8988T (cell line): ENCODE data around the gene ELP5.
A peak's percentile ranks its signal among the peaks of the same experiment; 100 is the strongest.

Experiments
- DNase-seq: peaks from one replicate; pipeline ENCODE4 v3.0.0; 2011

The ELP5 gene

DNA sequence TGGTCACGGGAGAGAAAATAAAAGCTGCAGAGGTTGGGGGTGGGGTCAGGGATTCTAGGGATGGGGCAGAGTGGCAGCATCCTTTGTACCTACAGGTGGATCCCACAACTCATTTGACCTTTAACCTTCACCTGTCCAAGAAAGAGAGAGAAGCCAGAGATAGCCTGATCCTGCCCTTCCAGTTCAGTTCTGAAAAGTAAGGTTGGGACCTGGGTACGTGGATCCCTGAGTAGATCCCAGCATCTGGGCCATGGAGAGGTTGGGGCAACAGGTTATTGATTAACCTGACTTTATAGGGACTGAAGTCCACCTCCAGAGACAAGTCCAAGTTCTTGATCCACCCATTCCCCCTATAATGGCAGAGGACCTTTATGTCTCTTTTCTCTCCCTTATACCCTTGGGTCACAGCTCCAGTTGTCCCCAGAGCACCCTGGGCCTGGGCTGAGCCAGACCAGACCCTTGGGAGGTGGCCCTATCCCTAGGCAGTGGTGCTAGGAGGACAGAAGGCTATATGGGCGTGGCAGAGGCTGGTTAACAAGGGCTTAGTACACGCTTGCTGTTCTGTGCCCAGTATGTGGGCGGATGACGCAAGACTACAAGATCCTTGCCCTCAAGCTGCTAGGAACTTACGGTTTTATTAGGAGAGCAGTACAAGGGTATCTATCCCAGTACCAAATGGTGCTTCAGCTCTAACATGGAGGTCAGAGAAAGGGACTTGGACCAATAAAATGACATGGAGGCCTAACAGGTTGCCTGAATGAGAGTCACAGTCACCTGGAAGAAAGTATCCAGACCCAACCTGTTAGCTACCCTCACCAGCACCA, 6.9 kb downstream of the ELP5 start:
- DNase-seq, result no peak

DNA sequence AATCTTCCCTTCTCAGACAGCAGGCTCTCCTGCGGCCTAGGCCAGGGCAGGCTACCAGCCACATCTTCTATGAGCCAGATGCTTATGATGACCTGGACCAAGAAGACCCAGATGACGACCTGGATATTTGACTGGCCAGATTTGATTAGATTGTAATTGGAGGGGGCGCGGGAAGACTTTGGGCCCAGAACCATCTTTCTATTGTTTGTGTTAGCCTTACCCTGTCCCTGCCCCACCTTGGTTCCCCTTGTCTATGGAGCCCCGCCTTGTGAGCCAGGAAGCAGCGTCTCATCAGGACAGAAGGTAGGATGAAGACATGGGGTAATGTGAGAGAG, 7.5 kb downstream of the ELP5 start:
- no peak for DNase-seq

DNA sequence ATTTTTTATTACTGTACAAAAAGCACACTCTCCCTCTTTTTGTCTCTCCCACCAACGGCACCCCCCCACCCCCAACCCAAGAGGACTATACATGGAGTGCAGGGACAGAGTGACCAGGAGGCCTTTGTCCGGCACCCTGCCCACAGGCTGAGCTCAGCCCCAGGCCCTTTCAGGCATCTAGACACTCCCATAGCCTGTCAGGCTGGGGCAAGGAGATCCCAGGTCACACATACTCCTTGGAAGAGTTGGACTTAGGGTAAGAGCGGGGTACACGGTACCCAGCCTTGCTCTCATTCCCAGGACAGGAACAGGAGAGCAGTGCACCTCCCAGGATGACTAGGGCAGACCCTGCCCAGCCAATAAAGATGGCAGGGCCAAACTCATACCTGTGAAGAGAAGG, 8.1 kb downstream of the ELP5 start:
- DNase-seq, result no peak

DNA sequence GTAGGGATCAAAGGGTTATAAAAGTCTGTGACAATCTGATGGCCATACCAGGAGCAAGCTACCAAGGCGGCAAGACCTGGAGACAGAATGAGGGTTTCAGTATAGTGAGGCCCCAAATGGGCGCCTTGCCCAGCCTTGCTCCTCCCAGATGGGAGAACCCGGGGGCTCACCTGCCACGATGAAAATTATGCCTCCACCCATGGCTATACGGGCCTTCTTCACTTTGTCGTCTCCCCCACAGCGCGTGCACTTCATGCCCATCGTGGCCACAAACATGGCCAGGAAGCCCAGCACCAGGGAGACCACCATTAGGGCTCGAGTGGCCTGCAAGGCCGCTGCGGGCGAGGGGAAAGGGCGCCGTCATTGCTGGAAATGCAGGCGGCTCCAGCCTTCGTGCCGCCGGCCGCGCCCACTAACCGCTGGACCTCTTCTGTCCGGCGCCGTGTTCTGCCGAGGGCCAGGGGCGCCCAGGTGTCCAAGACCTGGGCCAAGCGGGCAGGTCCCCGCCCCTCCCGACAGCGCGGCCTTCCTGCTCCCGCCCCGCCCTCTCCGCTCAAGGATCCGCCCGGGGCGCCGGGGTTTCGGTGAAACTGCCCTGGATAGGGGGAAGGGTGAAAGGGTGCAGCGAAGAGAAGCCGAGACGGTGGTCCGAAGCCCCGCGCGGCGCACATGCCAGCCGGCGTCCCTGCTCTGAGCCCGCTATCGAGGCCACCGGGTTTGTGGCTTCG, 8.8 kb downstream of the ELP5 start:
- DNase-seq, result no peak

DNA sequence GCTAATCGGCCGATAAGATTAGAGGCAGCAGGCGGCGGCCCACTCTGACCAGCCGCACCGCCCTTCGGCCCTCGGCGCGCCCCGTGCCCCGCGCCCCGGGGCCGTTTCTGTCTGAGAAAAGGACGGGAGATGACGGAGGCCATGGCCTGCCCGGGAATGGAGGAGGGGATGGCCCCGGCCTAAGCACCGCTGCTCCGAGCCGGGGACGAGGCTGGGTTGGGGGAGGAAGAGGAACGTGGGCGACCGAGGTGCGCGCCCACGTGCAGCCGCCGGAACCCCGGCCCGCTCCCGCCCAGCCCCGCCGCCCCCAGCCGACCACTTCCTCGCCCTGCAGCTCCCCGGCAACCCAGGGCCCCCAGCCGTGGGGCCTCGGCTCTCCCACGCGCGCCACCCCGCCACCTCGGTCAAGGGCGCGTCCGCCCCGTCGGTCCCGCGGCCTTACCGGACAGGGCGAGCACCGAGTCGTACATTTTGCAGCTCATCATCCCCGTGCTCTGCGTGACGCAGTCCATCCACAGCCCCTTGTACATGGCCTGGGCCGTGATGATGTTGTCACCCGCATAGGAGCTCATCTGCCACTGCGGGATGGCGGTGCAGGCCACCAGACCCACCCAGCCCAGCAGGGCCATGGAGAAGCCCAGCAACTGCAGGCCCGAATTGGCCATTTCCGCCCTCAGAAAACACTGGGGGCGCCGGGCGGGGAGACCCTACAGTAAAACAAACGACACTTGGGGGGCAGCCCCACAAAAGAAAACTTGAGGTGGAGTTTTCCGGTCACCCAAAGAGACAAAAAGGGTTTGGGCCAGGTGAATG, 9.6 kb downstream of the ELP5 start:
- no peak for DNase-seq

DNA sequence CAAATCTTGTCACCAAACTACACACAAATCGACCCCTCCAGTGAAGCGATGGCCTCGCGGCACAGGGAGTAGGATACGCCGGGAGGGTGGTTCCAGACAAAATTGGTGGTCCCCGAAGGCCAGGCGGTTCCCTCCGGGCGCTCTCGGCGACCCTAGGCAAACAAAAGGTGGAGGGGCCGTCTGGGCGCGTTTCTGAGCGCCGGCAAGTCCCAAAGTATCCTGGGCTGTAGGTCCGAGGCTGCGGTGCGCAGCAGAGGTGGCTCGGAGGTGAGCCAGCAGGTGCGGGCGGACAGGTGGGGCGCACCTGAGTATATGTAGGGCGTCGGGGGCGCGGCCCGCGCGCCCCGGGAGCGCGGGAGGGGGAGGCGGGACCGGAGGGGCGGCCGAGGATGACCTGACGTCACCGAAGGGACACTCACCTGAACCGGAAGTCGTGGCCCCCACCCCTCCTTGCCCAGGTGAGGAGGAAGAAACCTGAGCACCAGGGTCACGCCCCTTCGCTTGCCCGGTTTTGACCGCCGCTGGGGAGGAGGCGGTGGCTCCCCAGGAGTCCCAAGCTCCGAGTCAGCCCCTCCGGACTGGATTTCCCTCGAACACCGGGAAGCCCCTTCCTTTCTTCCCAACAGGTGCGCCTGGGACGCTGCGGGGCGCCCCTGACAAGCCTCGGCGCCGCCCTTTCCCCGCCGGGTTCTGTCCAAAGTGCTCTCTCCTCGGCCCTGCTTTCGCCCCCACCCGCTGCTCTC, 10.3 kb downstream of the ELP5 start, which contains the start of gene CLDN7:
CLDN7 (minus strand) TSS at position 287 of the 743 bp plus-strand sequence. CDS start 435 bp downstream, outside the sequence.
- no peak for DNase-seq

DNA sequence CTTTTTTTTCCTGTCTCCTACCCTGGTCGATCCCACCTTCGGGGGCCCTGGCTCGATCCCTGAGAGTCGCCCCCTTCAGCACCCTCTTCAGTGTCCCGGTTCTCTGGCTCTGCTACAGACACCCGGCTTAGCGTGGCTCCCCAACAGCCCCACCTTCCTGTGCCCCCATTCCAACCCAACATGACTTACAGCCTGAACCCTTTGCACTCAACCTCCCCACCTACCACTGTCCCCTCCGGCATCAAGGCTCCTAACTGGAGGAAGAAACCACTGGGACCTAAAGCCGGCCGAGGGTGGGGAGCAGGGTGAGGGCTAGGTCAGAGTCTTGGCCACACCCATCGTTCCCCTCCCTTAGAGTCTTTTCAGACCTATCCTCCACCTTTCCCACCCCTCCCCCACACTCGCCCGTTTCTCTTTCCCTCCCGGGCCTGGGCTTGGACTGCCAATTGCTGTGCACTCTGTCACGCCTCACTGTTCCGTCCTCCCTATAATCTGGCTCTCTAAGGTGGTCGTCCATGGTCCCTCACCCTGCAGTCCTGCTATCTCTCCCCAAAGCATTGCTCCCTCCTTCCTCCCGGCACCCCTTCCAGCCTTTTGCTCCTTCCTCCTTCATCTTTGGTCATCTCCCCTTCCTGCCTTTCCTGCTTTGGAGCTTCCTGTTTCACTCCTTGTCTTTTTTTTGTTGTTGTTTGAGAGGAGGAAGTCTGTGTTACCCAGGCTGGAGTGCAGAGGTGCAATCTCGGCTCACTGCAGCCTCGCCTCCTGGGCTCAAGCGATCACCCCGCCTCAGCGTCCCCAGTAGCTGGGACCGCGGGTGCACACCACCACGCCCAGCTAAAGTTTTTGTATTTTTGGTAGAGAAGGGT, 11.2 kb downstream of the ELP5 start:
- no peak for DNase-seq

DNA sequence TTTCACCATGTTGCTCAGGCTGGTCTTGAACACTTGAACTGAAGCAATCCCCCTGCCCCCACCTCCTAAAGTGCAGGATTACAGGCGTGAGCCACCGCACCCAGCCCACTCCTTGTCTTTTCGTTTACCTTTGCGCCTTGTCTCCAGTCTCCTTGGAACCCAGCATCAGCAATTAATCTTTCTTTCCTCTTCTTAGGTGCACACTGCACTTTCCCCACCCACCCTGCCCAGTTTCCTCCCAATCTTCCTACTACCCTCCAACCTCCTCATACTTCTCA, 11.7 kb downstream of the ELP5 start:
- DNase-seq, result no peak

DNA sequence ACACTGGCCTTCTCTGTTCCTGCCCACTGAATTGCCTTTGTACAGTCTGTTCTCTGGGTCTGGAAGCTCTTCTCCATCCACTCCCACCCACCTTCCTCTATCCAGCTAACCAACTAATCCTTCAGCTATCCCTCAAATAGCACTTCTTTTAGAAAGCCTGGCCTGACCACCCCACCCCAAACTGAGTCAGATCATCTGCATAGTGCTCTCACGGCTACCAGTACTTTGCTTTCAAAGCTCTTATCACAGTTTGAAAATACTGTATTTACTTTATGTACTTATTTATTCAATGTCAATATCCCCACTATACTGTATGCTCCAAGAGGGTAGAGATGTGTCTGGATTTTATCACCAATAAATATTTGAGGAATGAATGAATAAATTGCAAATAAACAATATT, 14.8 kb downstream of the ELP5 start:
- no peak for DNase-seq

DNA sequence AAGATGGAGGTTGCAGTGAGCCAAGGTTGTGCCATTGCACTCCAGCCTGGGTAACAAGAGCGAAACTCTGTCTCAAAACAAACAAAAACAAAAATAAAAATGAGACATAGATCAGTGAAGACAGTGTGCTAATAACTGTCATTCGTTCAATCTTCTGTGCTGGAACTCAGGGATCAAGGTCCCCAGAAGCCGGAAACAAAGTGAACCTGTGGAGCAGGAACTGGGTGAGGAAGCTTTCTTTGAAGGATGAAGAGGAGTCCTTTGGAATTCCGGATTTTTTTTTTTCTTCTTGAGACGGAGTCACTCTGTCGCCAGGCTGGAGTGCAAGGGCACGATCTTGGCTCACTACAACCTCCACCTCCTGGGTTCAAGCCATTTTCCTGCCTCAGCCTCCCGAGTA, 27.4 kb downstream of the ELP5 start:
- DNase-seq, result no peak

DNA sequence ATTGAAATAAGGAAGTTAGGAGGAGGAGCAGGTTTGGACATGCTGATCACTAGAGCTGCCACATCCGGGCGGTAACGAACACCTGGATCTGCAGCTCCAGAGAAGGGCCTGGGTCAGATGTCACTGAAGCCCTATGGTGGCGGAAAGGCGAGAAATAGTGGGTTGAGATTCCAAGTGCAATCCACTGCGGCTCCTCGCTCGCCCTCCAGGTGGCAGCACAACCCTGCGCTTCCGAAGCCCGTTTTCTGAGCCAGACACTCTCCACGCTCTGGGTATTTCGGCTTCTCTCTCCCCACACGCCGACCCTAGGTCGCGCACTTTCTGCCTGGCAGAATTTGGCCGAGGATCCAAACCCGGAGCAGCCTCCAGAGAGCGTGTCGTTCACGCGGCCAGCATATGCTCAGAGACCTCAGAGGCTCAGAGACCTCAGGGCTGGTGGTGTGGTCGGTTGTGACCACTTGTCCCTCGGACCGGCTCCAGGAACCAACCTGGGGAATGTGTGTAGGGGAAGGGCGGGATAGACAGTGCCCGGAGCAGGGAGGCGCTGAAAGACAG, 28.6 kb downstream of the ELP5 start:
- DNase-seq, result no peak

DNA sequence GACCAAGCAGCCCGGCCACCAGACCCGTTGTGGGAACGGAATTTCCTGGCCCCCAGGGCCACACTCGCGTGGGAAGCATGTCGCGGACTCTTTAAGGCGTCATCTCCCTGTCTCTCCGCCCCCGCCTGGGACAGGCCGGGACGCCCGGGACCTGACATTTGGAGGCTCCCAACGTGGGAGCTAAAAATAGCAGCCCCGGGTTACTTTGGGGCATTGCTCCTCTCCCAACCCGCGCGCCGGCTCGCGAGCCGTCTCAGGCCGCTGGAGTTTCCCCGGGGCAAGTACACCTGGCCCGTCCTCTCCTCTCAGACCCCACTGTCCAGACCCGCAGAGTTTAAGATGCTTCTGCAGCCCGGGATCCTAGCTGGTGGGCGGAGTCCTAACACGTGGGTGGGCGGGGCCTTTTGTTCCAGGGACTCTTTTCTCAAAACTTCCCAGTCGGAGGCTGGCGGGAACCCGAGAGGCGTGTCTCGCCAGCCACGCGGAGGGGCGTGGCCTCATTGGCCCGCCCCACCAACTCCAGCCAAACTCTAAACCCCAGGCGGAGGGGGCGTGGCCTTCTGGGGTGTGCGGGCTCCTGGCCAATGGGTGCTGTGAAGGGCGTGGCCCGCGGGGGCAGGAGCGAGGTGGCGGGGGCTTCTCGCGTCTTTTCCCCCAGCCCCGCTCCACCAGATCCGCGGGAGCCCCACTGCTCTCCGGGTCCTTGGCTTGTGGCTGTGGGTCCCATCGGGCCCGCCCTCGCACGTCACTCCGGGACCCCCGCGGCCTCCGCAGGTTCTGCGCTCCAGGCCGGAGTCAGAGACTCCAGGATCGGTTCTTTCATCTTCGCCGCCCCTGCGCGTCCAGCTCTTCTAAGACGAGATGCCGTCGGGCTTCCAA, 29.3 kb downstream of the ELP5 start, which contains the start of gene SLC2A4:
SLC2A4 (plus strand) TSS at position 645 of the 879 bp plus-strand sequence; CDS start at position 862, 217 bp downstream.
- peak; percentile 91 for DNase-seq

DNA sequence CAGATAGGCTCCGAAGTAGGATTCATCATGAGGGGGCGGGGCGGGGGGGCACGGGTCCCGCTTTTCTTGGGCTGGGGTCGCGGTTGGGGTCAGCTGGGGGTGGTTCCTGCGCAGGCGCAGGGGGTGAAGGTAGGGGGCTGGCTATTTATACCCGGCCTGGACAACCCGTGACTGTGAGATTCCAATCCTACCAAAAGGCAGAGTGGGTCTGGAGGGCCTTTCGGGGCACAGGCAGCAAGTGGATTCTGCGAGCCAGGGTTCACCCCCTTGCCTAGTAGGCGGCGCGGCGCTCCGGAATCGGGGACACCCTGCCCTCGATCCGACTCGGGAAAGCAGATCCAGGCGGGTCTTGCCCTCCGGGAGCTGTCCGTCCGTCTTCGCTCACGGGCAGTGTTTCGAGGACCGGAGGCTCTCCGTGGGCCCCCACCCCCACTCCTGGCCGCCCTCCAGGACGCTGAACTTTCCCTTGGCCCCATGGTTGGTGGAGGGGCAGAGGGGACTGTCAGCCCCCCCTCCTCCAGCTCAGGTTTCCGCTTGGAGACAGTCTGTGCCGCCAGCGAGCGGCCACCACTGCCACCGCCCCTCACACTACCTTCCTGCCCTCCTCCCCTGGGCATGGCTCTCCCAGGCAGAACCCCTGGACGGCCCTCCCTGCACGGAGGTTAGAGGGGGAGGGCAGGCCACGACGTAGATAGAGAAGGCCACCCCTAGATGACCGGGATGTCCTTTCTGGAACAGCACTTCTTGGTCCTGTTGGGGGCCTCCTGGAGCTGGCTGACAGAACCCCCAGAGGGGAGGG, 30.1 kb downstream of the ELP5 start:
- DNase-seq, result peak; percentile 6

DNA sequence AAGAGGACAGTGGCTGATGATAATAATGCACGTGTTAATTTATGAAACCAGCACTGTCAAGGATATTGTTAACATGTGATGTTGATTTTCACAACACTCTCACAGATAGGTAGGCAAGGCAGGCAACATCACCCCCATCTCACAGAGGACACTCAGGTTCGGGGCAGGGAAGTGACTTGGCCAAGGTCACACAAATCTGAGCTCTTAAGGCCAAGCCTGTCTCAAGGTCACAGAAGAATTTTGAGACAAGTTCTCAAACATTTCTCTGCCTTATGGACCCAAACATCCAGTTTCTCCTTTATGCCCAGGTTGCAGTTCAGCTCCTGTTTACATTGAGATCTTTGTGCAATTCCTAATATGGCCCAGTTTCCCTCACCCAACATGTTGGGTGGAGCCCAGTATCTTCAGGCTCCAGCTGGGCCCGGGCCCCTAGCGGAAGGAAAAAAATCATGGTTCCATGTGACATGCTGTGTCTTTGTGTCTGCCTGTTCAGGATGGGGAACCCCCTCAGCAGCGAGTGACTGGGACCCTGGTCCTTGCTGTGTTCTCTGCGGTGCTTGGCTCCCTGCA, 30.8 kb downstream of the ELP5 start:
- peak; percentile 8 for DNase-seq

DNA sequence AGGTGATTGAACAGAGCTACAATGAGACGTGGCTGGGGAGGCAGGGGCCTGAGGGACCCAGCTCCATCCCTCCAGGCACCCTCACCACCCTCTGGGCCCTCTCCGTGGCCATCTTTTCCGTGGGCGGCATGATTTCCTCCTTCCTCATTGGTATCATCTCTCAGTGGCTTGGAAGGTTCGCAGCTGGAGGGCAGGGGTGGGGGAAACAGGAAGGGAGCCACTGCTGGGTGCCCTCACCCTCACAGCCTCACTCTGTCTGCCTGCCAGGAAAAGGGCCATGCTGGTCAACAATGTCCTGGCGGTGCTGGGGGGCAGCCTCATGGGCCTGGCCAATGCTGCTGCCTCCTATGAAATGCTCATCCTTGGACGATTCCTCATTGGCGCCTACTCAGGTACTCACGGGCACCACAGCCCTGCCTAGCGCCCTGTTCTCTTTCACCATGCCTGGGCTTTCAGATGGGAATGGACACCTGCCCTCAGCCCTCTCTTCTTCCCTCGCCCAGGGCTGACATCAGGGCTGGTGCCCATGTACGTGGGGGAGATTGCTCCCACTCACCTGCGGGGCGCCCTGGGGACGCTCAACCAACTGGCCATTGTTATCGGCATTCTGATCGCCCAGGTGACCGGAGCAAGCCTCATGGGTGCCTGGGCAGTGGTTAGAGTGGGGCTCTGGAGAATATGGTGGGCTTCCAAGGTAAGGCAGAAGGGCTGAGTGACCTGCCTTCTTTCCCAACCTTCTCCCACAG, 31.6 kb downstream of the ELP5 start:
- DNase-seq, result no peak

DNA sequence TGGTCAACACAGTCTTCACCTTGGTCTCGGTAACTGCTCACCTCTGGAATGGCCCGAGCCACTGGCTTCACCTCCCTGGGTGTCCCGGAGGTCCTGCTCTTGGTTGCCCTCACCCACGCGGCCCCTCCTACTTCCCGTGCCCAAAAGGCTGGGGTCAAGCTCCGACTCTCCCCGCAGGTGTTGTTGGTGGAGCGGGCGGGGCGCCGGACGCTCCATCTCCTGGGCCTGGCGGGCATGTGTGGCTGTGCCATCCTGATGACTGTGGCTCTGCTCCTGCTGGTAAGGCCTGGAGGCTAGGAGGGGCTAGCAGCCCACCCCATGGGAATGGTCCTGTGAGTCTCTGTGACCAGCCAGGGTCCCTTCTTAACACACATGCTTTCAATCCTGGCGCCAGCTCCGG, 32.9 kb downstream of the ELP5 start:
- peak; percentile 12 for DNase-seq

DNA sequence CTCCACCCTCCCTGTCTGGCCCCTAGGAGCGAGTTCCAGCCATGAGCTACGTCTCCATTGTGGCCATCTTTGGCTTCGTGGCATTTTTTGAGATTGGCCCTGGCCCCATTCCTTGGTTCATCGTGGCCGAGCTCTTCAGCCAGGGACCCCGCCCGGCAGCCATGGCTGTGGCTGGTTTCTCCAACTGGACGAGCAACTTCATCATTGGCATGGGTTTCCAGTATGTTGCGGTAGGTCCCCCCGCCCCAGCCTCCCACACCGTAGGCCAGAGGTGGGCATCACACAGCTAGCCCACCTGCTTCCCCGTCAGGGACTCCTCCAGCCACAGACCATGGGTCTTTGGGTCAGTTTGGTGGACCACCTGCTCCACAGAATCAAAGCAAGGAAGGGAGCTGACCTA, 33.7 kb downstream of the ELP5 start:
- DNase-seq, result no peak

DNA sequence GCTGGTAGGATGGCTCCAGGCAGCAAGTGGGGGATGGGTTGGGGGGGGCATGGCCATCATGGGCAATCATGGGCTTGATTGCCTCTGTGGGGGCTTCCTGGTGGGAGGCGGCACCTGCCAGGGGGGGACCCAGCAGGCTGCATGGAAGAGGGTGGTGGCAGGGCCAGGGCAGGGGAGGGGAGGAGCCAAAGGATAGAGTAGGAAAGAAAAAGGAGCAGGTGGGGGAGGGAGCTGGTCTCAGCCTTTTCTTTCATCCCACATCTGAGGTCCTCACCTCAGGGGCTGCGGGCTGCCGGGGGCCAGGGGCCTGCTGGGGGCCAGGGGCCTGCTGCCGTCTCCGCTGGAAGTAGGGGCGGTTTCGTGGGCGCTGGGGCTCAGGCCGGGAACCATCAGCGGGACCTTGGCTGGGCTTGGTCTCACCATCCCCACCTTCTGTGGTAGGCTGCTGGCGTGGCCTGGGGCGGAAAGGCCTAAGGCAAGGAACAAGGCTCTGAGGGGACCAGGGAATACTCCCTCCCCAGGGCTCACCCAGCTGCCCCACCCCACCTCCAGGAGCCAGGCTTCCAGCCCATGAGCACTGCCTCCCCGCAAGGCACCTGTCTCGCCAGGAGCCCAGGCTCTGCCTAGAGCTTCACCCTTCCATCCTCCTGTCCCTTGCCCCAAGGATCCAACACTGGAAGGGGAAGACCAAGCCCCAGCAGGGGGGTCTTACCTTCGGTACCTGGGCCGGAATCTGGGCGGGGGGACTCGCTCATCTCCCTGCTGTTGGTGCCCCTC, 37.4 kb downstream of the ELP5 start:
- DNase-seq, result peak; percentile 9
